Pulmonary artery endothelial cell (primary cell): ENCODE data around the gene VN1R5. TPM values are rescaled to one million over a fixed set of nuclear protein-coding genes. Genes with fewer than 3 reads are reported as not detected.
"Not testable (repeated sequence)": the region's sequence is repeated elsewhere in the genome, so short reads cannot be mapped to it uniquely, and the experiment has no call there.

Source experiments
- DNase-seq: peaks from one replicate; pipeline ENCODE4 v3.0.0-alpha.2; 2011; ENCODE audit warnings: low read depth, low spot score
- total RNA-seq: library from RNA; depleted of rRNA; stranded (reverse); fragments of >200 nt; gene quantifications from 2 replicates; pipeline ENCODE4 v1.2.3, GENCODE V29; 2014

Gene VN1R5
- total RNA-seq = not detected in 2 replicates

DNA sequence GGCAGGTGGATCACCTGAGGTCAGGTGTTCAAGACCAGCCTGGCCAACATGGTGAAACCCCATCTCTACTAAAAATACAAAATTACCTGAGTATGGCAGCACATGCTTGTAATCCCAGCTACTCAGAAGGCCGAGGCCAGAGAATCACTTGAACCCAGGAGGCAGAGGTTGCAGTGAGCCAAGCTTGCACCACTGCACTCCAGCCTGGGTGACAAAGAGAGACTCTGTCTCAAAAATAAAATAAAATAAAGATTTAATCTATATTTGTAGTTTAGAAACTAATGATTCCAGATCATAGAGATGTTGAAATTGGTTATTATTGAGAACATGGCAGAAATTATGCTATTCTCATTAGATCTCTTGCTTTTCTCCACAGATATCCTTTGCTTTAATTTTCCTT, at the start of gene VN1R5:
TSS of gene VN1R5 (plus strand) at position 301 of the 400 bp plus-strand sequence.
- DNase-seq = not testable (repeated sequence)

DNA sequence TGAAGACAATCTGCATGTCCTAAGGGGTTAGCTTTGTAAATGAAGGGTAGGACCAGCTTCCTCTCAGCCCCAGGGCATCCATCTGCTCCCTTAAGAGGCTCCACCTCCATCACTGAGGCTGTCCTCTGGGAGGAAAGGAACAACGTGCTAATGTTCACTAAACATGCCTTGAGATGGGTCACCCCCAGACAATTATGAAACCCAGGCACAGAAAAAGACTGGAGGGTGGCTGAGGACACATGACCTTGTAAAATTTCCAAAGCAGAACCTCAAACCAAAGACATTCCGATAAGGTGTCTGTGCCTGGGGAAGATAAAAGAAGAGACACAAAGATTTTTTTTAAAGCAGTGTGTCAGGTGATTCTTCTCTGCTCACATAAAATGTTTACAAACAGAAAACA, 46.5 kb upstream of the VN1R5 start:
- DNase-seq = no peak

DNA sequence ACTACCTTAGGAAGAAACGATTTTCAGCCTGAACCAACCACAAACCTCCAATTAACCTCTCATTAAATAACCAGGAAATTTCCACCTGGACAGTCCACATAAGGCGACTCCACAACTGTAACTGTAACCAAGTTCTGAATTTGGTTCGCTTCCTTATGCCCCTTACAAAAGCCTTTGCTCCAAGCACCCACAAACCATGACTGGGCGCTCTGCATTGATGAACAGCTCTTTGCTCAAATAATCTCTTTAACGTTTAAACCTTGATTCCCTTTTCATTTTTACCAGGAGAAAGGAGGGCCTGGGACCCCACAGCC, 45.9 kb upstream of the VN1R5 start:
- no peak for DNase-seq

DNA sequence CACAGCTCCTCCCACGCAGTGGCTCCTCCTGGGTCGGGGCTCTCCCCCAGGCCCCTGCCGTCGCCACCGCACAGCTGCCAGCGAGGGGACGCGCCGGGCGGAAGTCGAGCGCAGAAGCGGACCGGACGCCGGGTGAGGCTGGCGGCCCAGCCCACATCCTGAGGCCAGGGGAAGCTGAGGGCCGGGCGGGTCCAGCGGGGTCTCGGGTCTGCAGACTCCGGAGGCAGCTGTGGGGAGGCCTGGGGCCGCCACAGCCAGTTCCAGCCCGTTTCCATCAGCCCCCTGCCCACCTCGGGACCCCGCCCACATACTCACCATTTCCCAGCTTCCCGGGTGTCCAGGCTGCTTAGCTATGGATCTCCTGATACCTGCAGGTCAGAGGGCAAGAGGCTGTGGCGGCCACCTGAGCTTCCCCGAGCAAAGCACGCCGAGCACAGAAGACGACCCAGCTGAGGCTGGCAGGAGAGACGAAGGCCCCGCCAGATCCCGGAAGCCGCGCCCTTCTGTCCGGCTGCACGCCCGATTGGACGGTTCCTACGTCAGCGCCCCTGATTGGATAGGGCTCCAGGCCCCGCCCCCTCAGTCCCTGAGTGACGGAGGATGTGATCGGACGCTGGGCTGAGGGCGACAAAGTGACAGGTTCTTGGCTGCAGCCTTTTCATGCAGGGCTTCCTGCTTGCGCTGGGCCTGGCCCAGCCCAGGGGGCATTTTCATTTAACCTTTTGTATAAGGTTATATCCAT, 45.3 kb upstream of the VN1R5 start:
- DNase-seq = peak; percentile 68

DNA sequence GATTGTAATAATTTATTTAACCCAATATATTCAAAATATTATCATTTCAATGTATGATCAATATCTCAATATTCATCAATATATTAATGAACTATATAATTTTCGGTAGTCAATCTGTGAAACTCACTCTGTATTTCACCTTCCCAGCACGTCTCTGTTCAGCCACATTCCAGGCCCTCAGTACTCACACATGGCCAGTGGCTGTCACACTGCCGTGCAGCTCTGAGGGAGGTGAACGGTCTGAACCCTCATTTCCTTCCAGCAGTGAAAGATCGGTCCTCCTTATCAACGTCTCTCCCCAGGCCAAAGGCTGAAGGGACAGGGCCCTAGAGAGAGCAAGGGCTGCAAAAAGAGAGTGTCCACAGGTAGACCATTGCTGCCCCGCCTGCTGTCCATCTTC, 44.5 kb upstream of the VN1R5 start:
- no peak for DNase-seq

DNA sequence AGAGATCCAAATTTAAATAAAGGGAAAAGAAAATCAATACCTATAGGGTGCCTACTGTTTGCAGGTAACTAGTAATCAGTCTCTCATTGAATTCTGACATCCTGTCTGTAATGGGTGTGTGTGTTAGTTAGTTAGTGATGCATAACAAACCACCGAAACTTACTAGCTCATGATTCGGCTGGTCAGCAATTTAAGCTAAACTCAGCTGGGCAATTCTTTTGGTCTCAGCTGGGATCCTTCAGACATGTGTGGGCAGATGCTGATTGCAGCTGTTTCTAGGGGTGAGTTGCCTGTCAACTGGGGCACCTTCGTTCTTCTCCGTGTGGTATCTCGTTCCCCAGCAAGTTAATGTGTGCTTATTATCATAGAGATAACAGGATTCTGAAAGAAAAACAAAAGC, 43.9 kb upstream of the VN1R5 start:
- DNase-seq = no peak

DNA sequence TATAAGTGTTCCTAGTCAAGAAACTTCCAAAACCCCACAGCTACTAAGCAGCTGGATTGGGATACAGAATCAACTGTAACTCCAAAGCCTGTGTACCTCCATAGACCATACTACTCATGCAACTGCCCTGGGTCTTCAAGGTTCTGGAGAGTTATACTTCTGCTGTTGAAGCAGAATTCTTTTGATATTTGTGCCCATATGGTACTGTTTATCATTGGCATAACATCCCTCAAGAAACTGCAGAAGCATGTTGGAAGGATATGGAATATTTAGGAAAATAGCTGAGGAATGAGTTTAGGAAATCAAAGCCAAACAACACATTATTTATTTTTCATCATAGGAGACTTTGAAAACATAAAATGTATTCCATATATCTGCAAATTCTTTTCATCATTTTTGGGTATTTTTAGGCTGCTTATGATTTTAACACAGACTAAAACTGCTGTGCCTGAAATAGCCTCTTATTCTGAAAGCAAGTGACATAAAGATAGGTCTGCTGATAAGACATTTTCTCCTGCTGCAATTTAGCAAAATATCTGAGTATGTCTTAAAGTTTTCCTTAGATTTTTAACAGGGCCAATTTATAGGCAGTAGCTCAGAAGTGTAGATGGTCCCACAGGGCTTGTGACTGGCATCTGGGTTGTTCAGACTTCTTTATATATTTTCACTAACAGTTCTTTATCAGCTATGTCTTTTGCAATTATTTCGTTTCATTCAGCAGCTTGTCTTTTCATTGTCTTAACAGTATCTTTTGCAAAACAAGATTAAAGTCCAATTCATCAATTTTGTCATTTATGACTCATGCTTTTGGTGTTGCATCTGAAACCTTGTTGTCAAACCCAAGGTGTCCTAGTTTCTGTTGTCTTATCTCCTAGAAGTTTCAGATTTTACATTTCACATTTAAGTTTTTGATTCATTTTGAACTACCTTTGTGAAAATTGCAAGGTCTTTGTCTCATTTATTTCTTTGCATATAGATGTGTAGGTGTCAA, 43.0 kb upstream of the VN1R5 start:
- DNase-seq = no peak

DNA sequence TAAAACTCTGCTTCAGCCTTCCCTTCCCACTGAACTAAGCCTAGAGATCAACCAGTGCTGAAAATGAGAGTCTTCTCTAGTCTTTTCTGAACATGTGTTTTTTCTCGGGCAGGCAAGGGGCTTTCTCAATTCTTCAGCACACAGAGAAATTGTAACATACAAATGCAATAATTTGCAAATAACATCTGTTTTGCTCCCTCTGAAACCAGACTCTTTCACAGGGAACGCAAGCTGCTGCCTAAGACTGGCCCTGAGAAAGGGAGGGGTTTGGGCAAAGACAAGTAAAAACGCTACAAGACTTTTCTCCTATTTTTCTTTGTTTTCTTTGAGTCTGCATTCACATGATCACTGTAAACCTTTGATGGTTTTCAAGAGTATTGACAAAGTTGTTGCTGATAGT, 39.6 kb upstream of the VN1R5 start:
- no peak for DNase-seq

DNA sequence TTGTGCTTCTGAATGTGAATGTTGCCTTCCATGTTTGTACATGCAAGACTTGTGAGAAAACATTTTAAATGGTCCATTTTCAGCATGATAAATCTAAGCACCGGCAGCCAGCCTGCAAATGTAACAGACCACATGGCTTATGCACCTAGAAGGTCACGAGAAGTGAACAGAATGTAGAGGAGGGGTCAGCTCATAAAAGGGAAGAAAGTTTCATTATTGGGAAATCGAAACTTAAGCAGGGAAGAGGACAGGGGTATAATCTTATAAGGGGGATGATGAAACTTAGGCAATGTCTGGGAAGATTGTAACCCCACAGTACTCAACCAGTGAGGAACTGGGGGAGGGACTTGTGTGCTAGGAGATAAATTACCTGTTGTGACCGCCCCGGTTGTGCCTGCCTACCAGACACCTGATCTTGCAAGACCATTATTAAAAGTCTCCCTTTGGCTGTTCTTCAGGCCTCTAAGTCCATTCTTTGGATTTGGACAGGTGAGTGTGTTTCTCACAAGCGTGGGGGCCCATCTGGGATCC, 37.7 kb upstream of the VN1R5 start:
- no peak for DNase-seq

DNA sequence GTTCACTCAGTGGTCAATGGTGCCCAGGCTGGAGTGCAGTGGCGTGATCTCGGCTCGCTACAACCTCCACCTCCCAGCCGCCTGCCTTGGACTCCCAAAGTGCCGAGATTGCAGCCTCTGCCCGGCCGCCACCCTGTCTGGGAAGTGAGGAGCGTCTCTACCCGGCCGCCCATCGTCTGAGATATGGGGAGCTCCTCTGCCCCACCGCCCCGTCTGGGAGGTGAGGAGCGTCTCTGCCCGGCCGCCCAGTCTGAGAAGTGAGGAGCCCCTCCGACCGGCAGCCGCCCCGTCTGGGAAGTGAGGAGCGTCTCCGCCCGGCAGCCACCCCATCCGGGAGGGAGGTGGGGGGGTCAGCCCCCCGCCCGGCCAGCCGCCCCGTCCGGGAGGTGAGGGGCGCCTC, 35.6 kb upstream of the VN1R5 start:
- DNase-seq = not testable (repeated sequence)

DNA sequence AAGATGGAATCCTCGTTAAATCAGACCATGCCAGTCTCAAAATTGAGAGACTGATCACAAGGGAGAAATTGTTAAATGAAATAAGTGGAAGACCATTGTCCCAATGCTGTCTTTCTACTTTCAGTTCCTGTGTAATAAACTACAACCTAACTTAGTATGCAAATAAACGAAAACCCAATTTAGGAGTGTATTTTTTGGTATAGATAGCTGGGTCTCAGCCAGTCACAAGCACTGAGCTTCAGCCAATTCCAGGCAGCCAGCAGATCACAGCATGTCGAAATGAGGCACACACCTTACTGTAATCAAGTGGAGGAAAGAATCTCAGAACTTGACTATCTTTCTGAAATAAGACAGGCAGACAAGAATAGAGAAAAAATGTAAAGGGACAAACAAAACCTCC, 33.0 kb upstream of the VN1R5 start:
- no peak for DNase-seq

DNA sequence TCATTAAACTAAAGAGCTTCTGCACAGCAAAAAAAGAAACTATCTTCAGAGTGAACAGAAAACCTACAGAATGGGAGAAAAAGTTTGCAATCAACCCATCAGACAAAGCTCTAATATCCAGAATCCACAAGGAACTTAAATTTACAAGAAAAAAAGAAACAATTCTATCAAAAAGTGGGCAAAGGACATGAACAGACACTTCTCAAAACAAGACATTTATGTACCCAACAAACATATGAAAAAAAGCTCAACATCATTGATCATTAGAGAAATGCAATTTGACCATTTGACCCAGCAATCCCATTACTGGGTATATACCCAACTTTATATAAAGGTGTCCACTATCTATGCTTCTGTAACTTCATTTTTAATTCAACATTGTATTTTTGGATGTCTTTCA, 31.1 kb upstream of the VN1R5 start:
- no peak for DNase-seq

DNA sequence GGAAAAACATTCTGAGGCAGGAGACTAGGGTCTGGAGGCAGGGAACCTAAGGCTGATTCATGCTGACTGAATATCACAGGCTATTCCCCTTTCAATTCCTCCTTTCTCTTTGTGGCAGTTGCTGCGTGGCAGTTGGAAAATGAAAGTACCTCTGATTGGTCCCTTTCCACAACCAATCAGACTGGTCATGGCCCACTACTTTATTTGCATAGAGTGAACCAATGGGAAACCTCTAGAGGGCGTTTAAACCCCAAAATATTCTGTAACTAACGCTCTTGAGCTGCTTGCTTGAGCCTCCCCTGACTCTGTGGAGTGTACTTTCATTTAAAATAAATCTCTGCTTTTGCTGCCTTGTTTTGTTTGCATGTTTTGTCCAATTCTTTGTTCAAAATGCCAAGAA, 27.7 kb upstream of the VN1R5 start:
- no peak for DNase-seq

DNA sequence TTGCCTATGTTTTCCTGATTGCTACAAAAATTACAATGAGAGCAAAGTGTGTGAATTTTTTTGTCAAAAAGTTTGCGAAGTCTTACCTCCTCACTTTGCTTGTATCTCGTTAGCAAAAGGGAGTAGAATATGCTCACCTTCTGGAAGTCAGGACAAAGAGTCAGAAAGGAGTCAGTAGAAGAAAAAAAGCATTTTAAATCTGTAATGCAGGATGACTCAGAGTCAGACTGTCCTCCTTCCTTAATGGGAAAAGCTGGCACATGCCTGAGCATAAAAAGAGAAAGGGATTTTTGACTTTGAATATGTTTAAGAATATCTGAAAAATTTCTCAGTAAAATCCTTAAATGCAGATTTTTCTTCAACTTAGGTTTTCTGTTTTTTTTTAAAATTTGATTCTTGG, 14.2 kb upstream of the VN1R5 start:
- no peak for DNase-seq

DNA sequence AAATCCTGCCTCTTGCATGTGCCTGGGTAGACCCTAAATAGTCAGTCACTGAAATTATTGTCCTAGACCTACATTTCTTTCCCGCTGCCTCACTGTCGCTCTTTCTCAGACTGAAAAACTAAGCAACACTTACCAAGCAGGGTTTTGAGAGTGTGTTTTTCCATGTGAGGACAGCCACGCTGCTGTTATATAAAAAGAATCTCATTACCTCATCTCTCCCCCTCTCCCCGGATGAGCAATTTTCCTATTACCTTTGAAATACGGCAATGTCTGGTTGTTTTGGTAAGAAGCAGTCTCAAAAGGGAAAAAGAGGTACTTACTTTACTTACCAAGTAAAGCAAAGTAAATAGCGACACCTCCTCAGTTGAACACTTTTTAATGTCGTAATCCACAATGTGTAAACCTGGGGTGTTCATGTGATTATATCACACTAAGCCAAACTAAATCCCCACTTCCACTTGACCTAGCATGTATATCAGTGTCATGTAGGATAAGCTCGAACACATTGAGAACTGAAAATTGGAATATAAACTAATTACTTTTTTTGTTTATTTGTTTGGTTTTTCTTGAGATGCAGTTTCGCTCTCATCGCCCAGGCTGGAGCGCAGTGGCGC, 12.2 kb upstream of the VN1R5 start:
- DNase-seq = no peak

DNA sequence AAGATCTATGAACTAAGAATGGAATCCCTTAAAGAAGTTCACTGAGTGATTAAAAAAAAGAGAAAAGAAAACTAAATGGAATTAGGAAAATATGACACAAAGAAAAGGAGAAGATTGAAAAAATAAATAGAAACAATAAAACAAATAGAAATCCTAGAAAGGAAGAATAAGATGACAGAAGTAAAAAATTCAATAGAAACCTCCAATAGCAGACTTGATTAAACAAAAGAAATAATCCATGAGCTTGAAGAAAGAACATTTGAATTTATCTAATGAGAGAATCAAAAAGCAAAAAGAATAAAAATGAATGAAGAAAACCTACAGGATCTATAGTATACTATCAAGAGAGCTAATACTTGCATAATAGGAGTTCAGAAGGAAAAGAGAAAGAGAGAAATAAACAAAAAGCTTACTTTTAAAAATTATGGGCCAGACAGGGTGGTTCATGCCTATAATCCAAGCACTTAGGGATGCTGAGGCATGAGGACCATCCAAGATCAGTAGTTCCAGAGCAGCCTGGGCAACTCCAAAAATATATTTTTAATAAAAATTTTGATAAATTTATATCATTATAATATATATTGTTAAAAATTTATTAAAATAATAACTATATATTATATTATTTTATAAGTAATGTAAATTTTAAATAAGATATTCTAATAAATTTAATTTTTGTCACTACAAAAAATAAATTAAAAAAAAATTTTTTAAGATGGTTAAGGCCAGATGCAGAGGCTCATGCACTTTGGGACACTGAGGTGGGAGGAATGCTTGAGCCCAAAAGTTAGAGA, 9.4 kb upstream of the VN1R5 start:
- DNase-seq = no peak

DNA sequence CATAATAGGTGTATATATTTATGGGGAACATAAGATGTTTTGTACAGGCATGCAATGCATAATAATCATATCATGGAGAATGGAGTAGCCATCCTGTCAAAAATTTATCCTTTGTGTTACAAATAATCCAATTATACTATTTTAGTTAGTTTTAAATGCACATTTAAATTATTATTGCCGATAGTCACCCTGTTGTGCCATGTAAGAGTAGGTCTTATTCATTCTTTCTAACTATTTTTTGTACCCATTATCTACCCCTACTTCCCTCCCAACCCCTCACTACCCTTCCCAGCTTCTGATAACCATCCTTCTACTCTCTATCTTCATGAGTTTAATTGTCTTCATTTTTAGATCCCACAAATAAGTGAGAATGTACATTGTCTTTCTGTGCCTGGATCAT, 8.3 kb upstream of the VN1R5 start:
- no peak for DNase-seq

DNA sequence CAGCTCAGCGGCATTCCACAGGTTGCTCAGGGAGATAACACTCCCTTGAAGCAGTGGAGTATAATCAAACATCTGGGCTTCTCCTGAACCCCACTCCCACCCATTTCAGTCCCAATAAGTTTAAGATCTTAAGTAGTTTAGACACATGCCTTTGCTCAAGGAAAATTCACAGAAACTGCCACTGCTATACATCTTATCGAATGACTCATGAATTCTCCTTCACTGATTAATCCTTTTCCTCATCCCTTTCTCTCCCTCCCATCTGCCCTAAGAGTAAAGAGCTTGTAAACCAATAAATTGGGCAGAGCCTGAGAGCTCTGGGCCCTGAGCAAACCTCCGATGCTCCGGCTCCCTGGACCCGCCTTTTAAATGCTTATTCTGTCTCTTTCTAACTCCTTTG, 10.2 kb downstream of the VN1R5 start:
- no peak for DNase-seq

DNA sequence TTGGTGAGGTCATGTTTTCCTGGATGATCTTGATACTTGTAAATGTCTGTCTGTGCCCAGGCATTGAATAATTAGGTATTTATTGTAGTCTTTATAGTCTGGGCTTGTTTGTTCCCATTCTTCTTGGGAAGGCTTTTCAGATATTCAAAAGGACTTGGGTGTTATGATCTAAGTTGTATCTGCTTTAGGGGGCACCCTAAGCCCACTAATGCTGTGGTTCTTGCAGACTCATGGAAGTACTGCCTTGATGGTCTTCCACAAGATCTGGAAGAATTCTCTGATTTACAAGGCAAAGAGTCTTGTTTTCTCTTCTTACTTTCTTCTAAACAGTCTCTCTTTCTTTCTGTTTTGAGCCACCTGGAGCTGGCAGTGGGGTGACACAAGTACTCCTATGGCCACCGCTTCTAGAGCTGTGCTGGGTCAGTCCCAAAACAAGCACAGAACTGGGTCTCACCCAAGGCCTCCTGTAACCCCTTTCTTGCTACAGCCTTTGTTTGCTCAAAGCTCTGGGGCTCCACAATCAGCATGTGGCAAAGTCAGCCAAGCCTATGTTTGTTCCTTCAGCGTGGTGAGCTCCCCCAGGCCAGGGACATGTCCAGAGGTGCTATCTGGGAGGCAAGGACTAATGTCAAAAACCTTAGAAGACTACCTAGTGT, 12.6 kb downstream of the VN1R5 start:
- DNase-seq = no peak

DNA sequence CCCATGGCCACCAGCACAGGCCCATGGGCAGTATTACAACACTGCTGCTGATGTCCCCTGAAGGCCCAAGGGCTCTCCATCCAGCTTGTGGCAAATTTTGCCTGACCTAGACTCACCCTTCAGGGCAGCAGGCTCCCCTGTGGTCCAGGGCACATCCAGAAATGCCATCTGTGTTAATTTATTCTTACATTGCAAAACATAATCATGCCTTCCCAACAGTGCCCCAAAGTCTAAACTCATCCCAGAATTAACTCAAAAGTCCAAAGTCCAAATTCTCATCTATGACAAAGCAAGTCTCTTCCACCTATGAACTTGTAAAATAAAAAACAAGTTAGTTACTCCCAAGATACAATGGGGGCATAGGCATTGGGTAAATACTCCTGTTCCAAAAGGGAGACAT, 13.3 kb downstream of the VN1R5 start:
- no peak for DNase-seq

DNA sequence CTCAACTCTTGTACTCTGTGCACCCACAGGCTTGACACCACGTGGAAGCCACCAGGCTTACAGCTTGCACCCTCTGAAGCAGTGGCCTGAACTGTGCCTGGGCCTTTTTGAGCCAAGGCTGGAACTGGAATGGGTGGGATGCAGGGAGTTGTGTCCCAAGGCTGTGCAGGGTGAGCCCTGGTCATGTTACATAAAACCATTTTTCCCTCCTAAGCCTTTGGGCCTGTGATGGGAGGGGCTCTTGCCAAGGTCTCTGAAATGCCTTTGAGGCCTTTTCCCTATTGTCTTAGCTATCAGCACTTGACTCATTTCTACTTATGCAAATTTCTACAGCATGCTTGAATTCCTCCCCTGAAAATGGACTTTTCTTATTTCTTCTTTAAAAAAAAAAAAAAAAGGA, 14.1 kb downstream of the VN1R5 start:
- DNase-seq = no peak
